Mucosa of gallbladder (tissue), 1 donor: ENCODE data around the gene PLEKHA7. TPM values are rescaled to one million over a fixed set of nuclear protein-coding genes. Genes with fewer than 3 reads are reported as not detected.
"Not testable (repeated sequence)": the region's sequence is repeated elsewhere in the genome, so short reads cannot be mapped to it uniquely, and the experiment has no call there.

Source experiments
- DNase-seq: peaks from one replicate; pipeline ENCODE4 v3.0.0-alpha.2; 2020; ENCODE audit warnings: low spot score
- total RNA-seq: library from RNA; stranded (reverse); gene quantifications from one replicate; pipeline ENCODE4 v1.2.1, GENCODE V29; 2021
- donor health status: DM: no; HTN: no; CAD: no.

Gene PLEKHA7
- 60.9 TPM for total RNA-seq

- DNase-seq = no peak
Measured at GRCh38 chr11:17014321-17014832, at the start of gene PLEKHA7. Gene PLEKHA7 (minus strand): TSS chr11:17014414. CDS start chr11:17014401, 13 bp downstream.

- DNase-seq = peak; percentile 60
Measured at GRCh38 chr11:17063171-17064002, 49.2 kb upstream of the PLEKHA7 start.

GRCh38 chr11:17051146-17051545 lies 36.9 kb upstream of the PLEKHA7 start:
- DNase-seq = not testable (repeated sequence)

GRCh38 chr11:17048491-17048890 lies 34.3 kb upstream of the PLEKHA7 start:
- DNase-seq = peak; percentile 50

- DNase-seq = no peak
Measured at GRCh38 chr11:17046690-17047089, 32.5 kb upstream of the PLEKHA7 start.

- peak; percentile 44 for DNase-seq
Measured at GRCh38 chr11:17036666-17037658, 22.7 kb upstream of the PLEKHA7 start.

GRCh38 chr11:17034027-17034426 lies 19.8 kb upstream of the PLEKHA7 start:
- peak; percentile 4 for DNase-seq

- DNase-seq = peak; percentile 6
Measured at GRCh38 chr11:17026487-17027082, 12.4 kb upstream of the PLEKHA7 start.

GRCh38 chr11:17024924-17025323 lies 10.7 kb upstream of the PLEKHA7 start:
- DNase-seq = no peak

- DNase-seq = no peak
Measured at GRCh38 chr11:17021511-17021910, 7.3 kb upstream of the PLEKHA7 start.

- DNase-seq = no peak
Measured at GRCh38 chr11:17020831-17021230, 6.6 kb upstream of the PLEKHA7 start.

- no peak for DNase-seq
Measured at GRCh38 chr11:17019232-17019631, 5.0 kb upstream of the PLEKHA7 start.

- no peak for DNase-seq
Measured at GRCh38 chr11:17015627-17016126, 1.5 kb upstream of the PLEKHA7 start.

- no peak for DNase-seq
Measured at GRCh38 chr11:17014833-17015626, 816 bp upstream of the PLEKHA7 start.

- no peak for DNase-seq
Measured at GRCh38 chr11:17013548-17014320, 480 bp downstream of the PLEKHA7 start.

- peak; percentile 53 for DNase-seq
Measured at GRCh38 chr11:17012712-17013547, 1.3 kb downstream of the PLEKHA7 start.

- no peak for DNase-seq
Measured at GRCh38 chr11:17012179-17012578, 2.0 kb downstream of the PLEKHA7 start.

- no peak for DNase-seq
Measured at GRCh38 chr11:17010851-17011420, 3.3 kb downstream of the PLEKHA7 start.

GRCh38 chr11:17008099-17008498 lies 6.1 kb downstream of the PLEKHA7 start:
- DNase-seq = no peak
